COLO668 (cell line): ENCODE results near the gene DTWD2.
"Not testable (repeated sequence)": the region's sequence is repeated elsewhere in the genome, so short reads cannot be mapped to it uniquely, and the experiment has no call there.

ENCODE experiments used
- DNase-seq: peaks from one replicate; lab custom pipeline; 2025; ENCODE audit not compliant: unreplicated experiment; lab: John Stamatoyannopoulos, UW

Gene DTWD2

GRCh38 chr5:118882666-118883065 lies 105.7 kb downstream of the DTWD2 start:
- no peak for DNase-seq

GRCh38 chr5:118876852-118877251 lies 111.5 kb downstream of the DTWD2 start:
- DNase-seq: not testable (repeated sequence)

GRCh38 chr5:118875131-118875530 lies 113.2 kb downstream of the DTWD2 start:
- DNase-seq: no peak

- DNase-seq: no peak
Measured at GRCh38 chr5:118873417-118873816, 114.9 kb downstream of the DTWD2 start.

- DNase-seq: no peak
Measured at GRCh38 chr5:118863345-118863744, 125.0 kb downstream of the DTWD2 start.

- DNase-seq: no peak
Measured at GRCh38 chr5:118862596-118862995, 125.8 kb downstream of the DTWD2 start.

GRCh38 chr5:118857700-118858099 lies 130.6 kb downstream of the DTWD2 start:
- DNase-seq: no peak

- DNase-seq: no peak
Measured at GRCh38 chr5:118854819-118855218, 133.5 kb downstream of the DTWD2 start.

GRCh38 chr5:118851785-118852184 lies 136.6 kb downstream of the DTWD2 start:
- not testable (repeated sequence) for DNase-seq

- not testable (repeated sequence) for DNase-seq
Measured at GRCh38 chr5:118849507-118849906, 138.8 kb downstream of the DTWD2 start.

- no peak for DNase-seq
Measured at GRCh38 chr5:118844351-118844750, 144.0 kb downstream of the DTWD2 start.

GRCh38 chr5:118834710-118835109 lies 153.6 kb downstream of the DTWD2 start:
- no peak for DNase-seq

- DNase-seq: no peak
Measured at GRCh38 chr5:118832974-118833373, 155.4 kb downstream of the DTWD2 start.

- no peak for DNase-seq
Measured at GRCh38 chr5:118825226-118825625, 163.1 kb downstream of the DTWD2 start.

- DNase-seq: no peak
Measured at GRCh38 chr5:118818604-118819003, 169.7 kb downstream of the DTWD2 start.

GRCh38 chr5:118808441-118808840 lies 179.9 kb downstream of the DTWD2 start:
- DNase-seq: no peak

GRCh38 chr5:118806571-118806970 lies 181.8 kb downstream of the DTWD2 start:
- DNase-seq: no peak

GRCh38 chr5:118802335-118802734 lies 186.0 kb downstream of the DTWD2 start:
- DNase-seq: no peak

- DNase-seq: no peak
Measured at GRCh38 chr5:118796081-118796480, 192.3 kb downstream of the DTWD2 start.

GRCh38 chr5:118794281-118794680 lies 194.1 kb downstream of the DTWD2 start:
- DNase-seq: no peak

- DNase-seq: no peak
Measured at GRCh38 chr5:118793652-118794051, 194.7 kb downstream of the DTWD2 start.

GRCh38 chr5:118793091-118793490 lies 195.3 kb downstream of the DTWD2 start:
- no peak for DNase-seq

GRCh38 chr5:118791926-118792734 lies 196.2 kb downstream of the DTWD2 start:
- DNase-seq: no peak
